SK-N-SH treated with all-trans-retinoic acid at 6 μM for 48 hours (cell line): Measurements from ENCODE around the gene DAD1.

ENCODE experiments used
- ATAC-seq: fragments of 200-7000 bp; cut with Tn5 transposase; 3 replicates; pipeline ENCODE4 v1.9.1; 2020; ENCODE audit warnings: mild to moderate bottlenecking, moderate library complexity
- ARNTL ChIP-seq: fragments of 450-650 bp; formaldehyde crosslinking; IDR thresholded peaks from 2 replicates; pipeline ENCODE4 v1.5.0; 2020; ENCODE audit warnings: low read depth, mild to moderate bottlenecking, moderate library complexity, borderline replicate concordance
- CREB5 ChIP-seq: fragments of 250-450 bp; sonication (Bioruptor Pico); IDR thresholded peaks from 2 replicates; pipeline ENCODE4 v1.5.1; 2020; ENCODE audit warnings: low read depth, mild to moderate bottlenecking, moderate library complexity
- CSDC2 ChIP-seq: fragments of 250-450 bp; sonication (Bioruptor Pico); IDR thresholded peaks from 2 replicates; pipeline ENCODE4 v1.5.0; 2020; ENCODE audit warnings: mild to moderate bottlenecking, moderate library complexity
- ESRRG ChIP-seq: fragments of 250-450 bp; sonication (Bioruptor Pico); IDR thresholded peaks from 2 replicates; pipeline ENCODE4 v1.6.1; 2021; ENCODE audit warnings: mild to moderate bottlenecking
- GLIS3 ChIP-seq: fragments of 250-450 bp; sonication (Bioruptor Pico); IDR thresholded peaks from 2 replicates; pipeline ENCODE4 v1.5.0; 2020; ENCODE audit warnings: mild to moderate bottlenecking, moderate library complexity
- ISL1 ChIP-seq: fragments of 250-450 bp; sonication (Bioruptor Pico); IDR thresholded peaks from 2 replicates; pipeline ENCODE4 v2.1.2; 2022; ENCODE audit warnings: mild to moderate bottlenecking, moderate library complexity
- OSR1 ChIP-seq: fragments of 250-450 bp; sonication (Bioruptor Pico); IDR thresholded peaks from 2 replicates; pipeline ENCODE4 v1.8.0; 2022; ENCODE audit warnings: moderate library complexity, mild to moderate bottlenecking, inconsistent platforms
- PATZ1 ChIP-seq: fragments of 250-450 bp; sonication (Bioruptor Pico); IDR thresholded peaks from 2 replicates; pipeline ENCODE4 v1.8.0; 2020; ENCODE audit warnings: mild to moderate bottlenecking, moderate library complexity, borderline replicate concordance
- PPARA ChIP-seq: fragments of 250-450 bp; sonication (Bioruptor Pico); IDR thresholded peaks from 2 replicates; pipeline ENCODE4 v1.5.0; 2020; ENCODE audit warnings: mild to moderate bottlenecking, borderline replicate concordance
- RARB ChIP-seq: fragments of 250-450 bp; sonication (Bioruptor Pico); IDR thresholded peaks from 2 replicates; pipeline ENCODE4 v1.8.0; 2021; ENCODE audit warnings: mild to moderate bottlenecking, moderate library complexity
- SNAI2 ChIP-seq: fragments of 250-450 bp; sonication (Bioruptor Pico); IDR thresholded peaks from 2 replicates; pipeline ENCODE4 v1.5.0; 2020; ENCODE audit warnings: mild to moderate bottlenecking, moderate library complexity
- TCF4 ChIP-seq: fragments of 250-450 bp; sonication (Bioruptor Pico); IDR thresholded peaks from 2 replicates; pipeline ENCODE4 v1.8.0; 2021; ENCODE audit warnings: mild to moderate bottlenecking, moderate library complexity, borderline replicate concordance
- TOX ChIP-seq: fragments of 250-450 bp; sonication (Bioruptor Pico); IDR thresholded peaks from 2 replicates; pipeline ENCODE4 v1.8.0; 2021; ENCODE audit warnings: mild to moderate bottlenecking, moderate library complexity, borderline replicate concordance
- TSHZ2 ChIP-seq: fragments of 250-450 bp; sonication (Bioruptor Pico); IDR thresholded peaks from 2 replicates; pipeline ENCODE4 v1.5.0; 2020; ENCODE audit warnings: mild to moderate bottlenecking, moderate library complexity
- ZC3H10 ChIP-seq: fragments of 250-450 bp; sonication (Bioruptor Pico); IDR thresholded peaks from 2 replicates; pipeline ENCODE4 v1.5.1; 2021; ENCODE audit warnings: mild to moderate bottlenecking, moderate library complexity
- ZFP30 ChIP-seq: fragments of 450-650 bp; formaldehyde crosslinking; IDR thresholded peaks from 2 replicates; pipeline ENCODE4 v1.5.0; 2022; ENCODE audit warnings: mild to moderate bottlenecking, moderate library complexity
- ZNF565 ChIP-seq: fragments of 450-650 bp; formaldehyde crosslinking; conservative IDR thresholded peaks from 2 replicates; pipeline ENCODE4 v1.5.0; 2020; ENCODE audit warnings: low read depth, mild to moderate bottlenecking, moderate library complexity
- ZNF70 ChIP-seq: fragments of 450-650 bp; formaldehyde crosslinking; IDR thresholded peaks from 2 replicates; pipeline ENCODE4 v1.5.0; 2020; ENCODE audit warnings: mild to moderate bottlenecking, moderate library complexity
- ZNF8 ChIP-seq: fragments of 450-650 bp; formaldehyde crosslinking; IDR thresholded peaks from 2 replicates; pipeline ENCODE4 v1.5.0; 2020; ENCODE audit warnings: mild to moderate bottlenecking, moderate library complexity
- TF ChIP-seq, protein P1 (sequence below): fragments of 250-450 bp; sonication (Bioruptor Pico); IDR thresholded peaks from 2 replicates; pipeline ENCODE4 v1.5.1; 2021; ENCODE audit warnings: mild to moderate bottlenecking, moderate library complexity

The DAD1 gene

GRCh38 chr14:22533739-22534359, 55.2 kb downstream of the DAD1 start:
- no peak for TF ChIP-seq TCF4 (CRISPR knock-in tag)
- TF ChIP-seq RARB (CRISPR knock-in tag), result no peak
- TF ChIP-seq ARNTL, result no peak
- TF ChIP-seq, protein P1, sequence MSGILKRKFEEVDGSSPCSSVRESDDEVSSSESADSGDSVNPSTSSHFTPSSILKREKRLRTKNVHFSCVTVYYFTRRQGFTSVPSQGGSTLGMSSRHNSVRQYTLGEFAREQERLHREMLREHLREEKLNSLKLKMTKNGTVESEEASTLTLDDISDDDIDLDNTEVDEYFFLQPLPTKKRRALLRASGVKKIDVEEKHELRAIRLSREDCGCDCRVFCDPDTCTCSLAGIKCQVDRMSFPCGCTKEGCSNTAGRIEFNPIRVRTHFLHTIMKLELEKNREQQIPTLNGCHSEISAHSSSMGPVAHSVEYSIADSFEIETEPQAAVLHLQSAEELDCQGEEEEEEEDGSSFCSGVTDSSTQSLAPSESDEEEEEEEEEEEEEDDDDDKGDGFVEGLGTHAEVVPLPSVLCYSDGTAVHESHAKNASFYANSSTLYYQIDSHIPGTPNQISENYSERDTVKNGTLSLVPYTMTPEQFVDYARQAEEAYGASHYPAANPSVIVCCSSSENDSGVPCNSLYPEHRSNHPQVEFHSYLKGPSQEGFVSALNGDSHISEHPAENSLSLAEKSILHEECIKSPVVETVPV (CRISPR knock-in tag), result no peak
- TF ChIP-seq PPARA (CRISPR knock-in tag), result no peak
- TF ChIP-seq TSHZ2 (CRISPR knock-in tag), result no peak
- TF ChIP-seq ISL1 (CRISPR knock-in tag), result no peak
- TF ChIP-seq ZNF70 (CRISPR knock-in tag), result no peak
- TF ChIP-seq TOX (CRISPR knock-in tag), result no peak
- no peak for TF ChIP-seq ZC3H10 (CRISPR knock-in tag)
- TF ChIP-seq ESRRG, result no peak
- TF ChIP-seq CREB5 (CRISPR knock-in tag), result no peak
- TF ChIP-seq GLIS3, result no peak
- no peak for TF ChIP-seq CSDC2 (CRISPR knock-in tag)
- ATAC-seq, result no peak

DNA sequence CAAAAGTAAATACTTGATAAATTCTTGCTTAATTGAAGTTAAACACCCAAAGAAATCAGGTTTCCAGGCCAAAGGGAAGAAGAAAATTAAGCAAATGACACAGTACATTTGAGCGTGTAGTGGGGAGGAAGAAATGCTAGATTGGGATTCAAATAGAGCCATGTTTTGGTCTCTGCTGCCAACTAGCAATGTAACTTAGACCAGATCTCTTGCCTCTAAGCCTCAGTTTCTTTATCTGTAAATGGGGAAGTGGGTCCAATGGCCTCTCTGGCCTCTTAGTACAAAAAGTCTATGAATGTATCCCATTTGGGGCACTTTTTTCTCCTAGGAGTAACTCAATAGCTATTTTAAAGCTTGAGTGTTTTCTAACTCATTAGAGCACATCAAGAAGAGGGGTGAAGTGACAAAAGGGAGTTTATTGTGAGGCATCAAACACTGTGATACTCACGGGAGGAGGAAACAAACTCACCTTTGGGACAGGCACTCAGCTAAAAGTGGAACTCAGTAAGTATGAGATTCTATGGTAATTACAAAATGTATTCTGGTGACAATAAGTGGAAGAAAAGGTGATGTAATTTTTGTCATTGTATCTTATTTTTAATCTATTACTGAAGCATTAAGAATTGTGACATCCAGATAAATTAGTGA, 55.8 kb downstream of the DAD1 start:
- TF ChIP-seq OSR1 (CRISPR knock-in tag) (no peak), TCF4 (CRISPR knock-in tag) (no peak), ZNF565 (no peak), ESRRG (no peak), ARNTL (no peak), PPARA (CRISPR knock-in tag) (no peak), TOX (CRISPR knock-in tag) (no peak), GLIS3 (no peak), PATZ1 (CRISPR knock-in tag) (no peak), SNAI2 (CRISPR knock-in tag) (no peak), ZNF8 (no peak)
- no peak for ATAC-seq

DNA sequence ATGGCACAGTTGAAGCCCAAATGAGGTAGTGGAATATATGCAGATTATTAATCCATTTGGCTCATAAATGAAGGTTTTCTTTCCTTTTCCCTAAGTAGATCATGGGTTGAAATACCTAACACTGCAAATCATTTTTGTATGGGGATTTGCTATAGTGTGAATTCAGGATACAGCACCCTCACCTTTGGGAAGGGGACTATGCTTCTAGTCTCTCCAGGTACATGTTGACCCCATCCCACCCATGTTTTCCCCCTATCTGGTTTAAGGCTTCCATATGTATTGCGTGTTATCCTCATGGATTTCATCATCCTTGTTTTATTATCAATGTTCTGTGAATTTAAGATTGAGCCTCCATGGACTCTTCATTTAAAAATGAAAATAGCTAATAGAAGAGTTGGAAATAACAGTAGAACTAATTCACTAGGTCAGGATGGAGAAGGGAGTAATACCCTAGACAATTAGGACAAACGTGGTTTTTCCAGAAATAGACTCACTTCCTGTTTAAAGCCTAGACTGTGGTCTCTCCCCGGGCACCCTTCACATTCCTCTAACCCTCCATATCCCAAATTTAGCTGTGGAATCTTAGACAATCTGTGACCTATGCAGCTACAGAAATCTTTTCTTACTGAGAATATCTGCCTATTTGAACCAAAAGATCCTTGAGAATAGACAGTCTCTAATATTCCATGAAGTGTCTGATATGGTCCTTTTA, 56.5 kb downstream of the DAD1 start:
- no peak for ATAC-seq
- TF ChIP-seq CREB5 (CRISPR knock-in tag) (no peak), OSR1 (CRISPR knock-in tag) (no peak), ZNF70 (CRISPR knock-in tag) (no peak), ZFP30 (CRISPR knock-in tag) (no peak), TCF4 (CRISPR knock-in tag) (no peak), ARNTL (no peak), ESRRG (no peak), ZNF8 (no peak), PATZ1 (CRISPR knock-in tag) (no peak), ZC3H10 (CRISPR knock-in tag) (no peak), ISL1 (CRISPR knock-in tag) (no peak), TSHZ2 (CRISPR knock-in tag) (no peak), TOX (CRISPR knock-in tag) (no peak)
